Panc1 (cell line): ENCODE results near the gene ABHD2. TPM values are rescaled to one million over a fixed set of nuclear protein-coding genes. Genes with fewer than 3 reads are reported as not detected.

Experiments
- ATAC-seq: fragments of 200-7000 bp; cut with Tn5 transposase; 2 replicates; pipeline ENCODE4 v1.9.1; 2020; ENCODE audit warnings: mild to moderate bottlenecking, moderate library complexity
- BruUV-seq: library from RNA; stranded (reverse); fragments of 400-500 nt; replicated peaks from 2 replicates; lab custom pipeline; 2021; lab: Mats Ljungman, UMichigan
- CTCF ChIA-PET: fragments of 300-600 bp; sonication (Branson Sonifier 250); formaldehyde crosslinking; loops from one replicate; lab custom pipeline; 2022; ENCODE audit warnings: antibody characterized with exemption; lab: Charles Lee
- POLR2A ChIA-PET: fragments of 300-600 bp; sonication (Branson Sonifier 250); formaldehyde crosslinking; loops from one replicate; lab custom pipeline; 2022; ENCODE audit warnings: antibody characterized with exemption; lab: Charles Lee
- DNase-seq: peaks from one replicate; pipeline ENCODE4 v3.0.0-alpha.2; 2010; ENCODE audit warnings: low read depth, low spot score
- H3K27ac ChIP-seq: 2 replicates; pipeline ENCODE4 v1.5.1; 2011; ENCODE audit warnings: mild to moderate bottlenecking, low read length, inconsistent platforms
- H3K27me3 ChIP-seq: fragments of 200-500 bp; sonication (Bioruptor generic); 2 replicates; pipeline ENCODE4 v1.6.0; 2014; ENCODE audit warnings: low read length, inconsistent platforms; ENCODE audit not compliant: control insufficient read depth, insufficient read depth
- H3K36me3 ChIP-seq: fragments of 200-500 bp; sonication (Bioruptor generic); 2 replicates; pipeline ENCODE4 v1.5.1; 2014; ENCODE audit warnings: inconsistent platforms, mild to moderate bottlenecking, low read length, moderate library complexity; ENCODE audit not compliant: control insufficient read depth, insufficient read depth
- H3K4me1 ChIP-seq: 2 replicates; pipeline ENCODE4 v1.5.1; 2011; ENCODE audit warnings: inconsistent platforms, mild to moderate bottlenecking, low read length, moderate library complexity; ENCODE audit not compliant: control insufficient read depth, insufficient read depth
- H3K4me3 ChIP-seq, 2 experiments: 2 replicates each; pipeline ENCODE4 v1.5.1; 2011 to 2012; ENCODE audit warnings: low read depth in 2 of 2, low read length in 2 of 2, mild to moderate bottlenecking in 2 of 2, inconsistent platforms in 1 of 2, moderate library complexity in 1 of 2
- H3K9me3 ChIP-seq: fragments of 200-500 bp; sonication (Bioruptor generic); 2 replicates; pipeline ENCODE4 v1.5.1; 2014; ENCODE audit warnings: low read depth, mild to moderate bottlenecking, inconsistent platforms, low read length, moderate library complexity; ENCODE audit not compliant: control insufficient read depth, insufficient read depth
- CTCF ChIP-seq: fragments of 450-650 bp; IDR thresholded peaks from 2 replicates; pipeline ENCODE4 v1.5.1; 2017; ENCODE audit warnings: mild to moderate bottlenecking
- POLR2AphosphoS5 ChIP-seq: IDR thresholded peaks from 2 replicates; pipeline ENCODE4 v1.6.1; 2012; ENCODE audit warnings: mild to moderate bottlenecking, low read depth, low read length, moderate library complexity
- REST ChIP-seq, 2 experiments: IDR thresholded peaks; 2 replicates each; pipeline ENCODE4 v1.6.1; 2011 to 2012; ENCODE audit warnings: low read depth in 2 of 2, control low read depth in 1 of 2, low read length in 1 of 2, mild to moderate bottlenecking in 1 of 2, moderate library complexity in 1 of 2; ENCODE audit not compliant: insufficient read depth in 1 of 2
- SIN3A ChIP-seq: IDR thresholded peaks from 2 replicates; pipeline ENCODE4 v1.6.1; 2012; ENCODE audit warnings: low read depth, mild to moderate bottlenecking, low read length, moderate library complexity, borderline replicate concordance; ENCODE audit not compliant: insufficient read depth
- TCF7L2 ChIP-seq: IDR thresholded peaks from 2 replicates; pipeline ENCODE4 v1.6.1; 2011; ENCODE audit warnings: mild to moderate bottlenecking, low read depth, low read length, inconsistent platforms
- in situ Hi-C: cut with HindIII; loops from 2 replicates; pipeline ENCODE4 v1.10.0; 2016; ENCODE audit warnings: low sequenced_read_pairs, low pct_unique_long_range_greater_than_20kb
- intact Hi-C: fragments of 100-400 bp; cut with micrococcal nuclease; formaldehyde crosslinking; loops from one replicate; pipeline ENCODE4 v1.10.0; 2022; ENCODE audit not compliant: unreplicated experiment
- total RNA-seq: library from RNA; stranded (reverse); gene quantifications from one replicate; pipeline ENCODE4 v1.2.1, GENCODE V29; 2021; ENCODE audit not compliant: unreplicated experiment

The ABHD2 gene
- total RNA-seq, 1 experiment from 2014 or later: 95.0 TPM

GRCh38 chr15:89091627-89092220, 3.5 kb downstream of the ABHD2 start:
- ATAC-seq (no peak), DNase-seq (no peak)
- intact Hi-C loops: no loop called here
- Histone ChIP-seq H3K4me3 (peak overlapping the region; percentile 29 to 54), H3K27ac (peak overlapping the region; percentile 93), H3K36me3 (no peaks in the 10 kb centered on the region; the same call in 1 of the 2 replicates), H3K27me3 (no peaks in the 10 kb centered on the region), H3K9me3 (no peaks in the 10 kb centered on the region), H3K4me1 (peaks cover 71% of the 10 kb centered on the region)
- no peak for TF ChIP-seq REST (IDR thresholded peaks at IDR 0.05; ENCODE audit: insufficient read depth in 1 of 2, low read depth in 2 of 2, low read length in 1 of 2)
- TF ChIP-seq CTCF: no peak
- TF ChIP-seq TCF7L2: no peak
- no peak for TF ChIP-seq SIN3A
- TF ChIP-seq POLR2AphosphoS5: no peak
- in situ Hi-C loops: no loop called here
- CTCF ChIA-PET: interaction anchor here (0.6 to 1.0 kb wide), 2 partner anchors 38 to 509 kb away, joined by 4 to 10 read pairs; no protein-coding TSS in a partner anchor
- no TSS peak for BruUV-seq
- POLR2A ChIA-PET: interaction anchor here (0.5 to 1.1 kb wide), 2 partner anchors 20 to 268 kb away, joined by 4 to 17 read pairs; no protein-coding TSS in a partner anchor

- Histone ChIP-seq H3K36me3 (no peaks in the 10 kb centered on the region; the same call in 1 of the 2 replicates), H3K27me3 (no peaks in the 10 kb centered on the region), H3K9me3 (no peaks in the 10 kb centered on the region), H3K4me1 (peaks cover 80% of the 10 kb centered on the region), H3K27ac (peak overlapping the region; percentile 86), H3K4me3 (peak overlapping the region; percentile 15 to 48; a peak in 3 of 4 replicates)
- ChIA-PET CTCF (no interaction called here), POLR2A (interaction anchor here (0.6 kb wide), 1 partner anchor 270 kb away, joined by 3 read pairs; no protein-coding TSS in a partner anchor)
- no TSS peak for BruUV-seq
- no peak for DNase-seq
- no peak for ATAC-seq
- TF ChIP-seq REST (IDR thresholded peaks at IDR 0.05; ENCODE audit: insufficient read depth in 1 of 2, low read depth in 2 of 2, low read length in 1 of 2) (no peak), CTCF (no peak), TCF7L2 (no peak), POLR2AphosphoS5 (no peak), SIN3A (no peak)
- intact Hi-C loops (no loop called here), in situ Hi-C loops (no loop called here)
Observed at GRCh38 chr15:89093509-89093908, 5.3 kb downstream of the ABHD2 start.
